HepG2 (cell line): Measurements from ENCODE around the gene HDLBP. TPM values are rescaled to one million over a fixed set of nuclear protein-coding genes. Genes with fewer than 3 reads are reported as not detected.

Experiments used
- MAF1 ChIP-seq: sonication (generic); formaldehyde crosslinking; IDR thresholded peaks from 2 replicates; pipeline ENCODE4 v1.5.0; 2020; ENCODE audit warnings: missing genetic modification reagents, borderline replicate concordance
- MEIS1 ChIP-seq: sonication (generic); formaldehyde crosslinking; IDR thresholded peaks from 2 replicates; pipeline ENCODE4 v1.9.0; 2021; ENCODE audit warnings: mild to moderate bottlenecking, missing genetic modification reagents, moderate library complexity, borderline replicate concordance
- PHF8 ChIP-seq: sonication (generic); formaldehyde crosslinking; IDR thresholded peaks from 2 replicates; pipeline ENCODE4 v1.5.0; 2020; ENCODE audit warnings: missing genetic modification reagents
- TAF1 ChIP-seq: sonication (generic); formaldehyde crosslinking; IDR thresholded peaks from 2 replicates; pipeline ENCODE4 v1.4.0; 2020; ENCODE audit warnings: missing genetic modification reagents
- ZNF263 ChIP-seq: sonication (generic); formaldehyde crosslinking; IDR thresholded peaks from 2 replicates; pipeline ENCODE4 v1.4.0; 2020; ENCODE audit warnings: missing genetic modification reagents
- polyA plus RNA-seq, 8 experiments: library from polyadenylated mRNA; depleted of rRNA in 3 of 8; stranded (reverse) in 7 of 8; unstranded in 1 of 8; fragments of >200 nt; fragmentation: Illumina TruSeq in 4 of 8; extraction: Trizol in 4 of 8; gene quantifications; 2 replicates each; pipeline versions ENCODE4 v1.2.1 to v1.2.3, GENCODE V29; 2011 to 2016; ENCODE audit warnings: low read depth in 4 of 8, missing spikeins in 1 of 8, mixed read lengths in 1 of 8; ENCODE audit not compliant: insufficient read depth in 1 of 8
- total RNA-seq, 5 experiments: library from RNA; depleted of rRNA; stranded (reverse); fragments of >200 nt; fragmentation: Illumina TruSeq; extraction: Trizol; gene quantifications; 2 replicates each; pipeline ENCODE4 v1.2.3, GENCODE V29; 2016; ENCODE audit warnings: low read depth in 1 of 5
- TF ChIP-seq, protein P1 (sequence below): sonication (generic); formaldehyde crosslinking; IDR thresholded peaks from one replicate; pipeline ENCODE4 v1.5.1; 2020; ENCODE audit warnings: mild to moderate bottlenecking, missing genetic modification reagents; ENCODE audit errors: not compliant biosample characterization
- TF ChIP-seq, protein P2 (sequence below): sonication (generic); formaldehyde crosslinking; IDR thresholded peaks from 2 replicates; pipeline ENCODE4 v1.4.0; 2020; ENCODE audit warnings: missing genetic modification reagents, borderline replicate concordance
- TF ChIP-seq, protein P3 (sequence below): sonication (generic); formaldehyde crosslinking; IDR thresholded peaks from 2 replicates; pipeline ENCODE4 v1.4.0; 2020; ENCODE audit warnings: mild to moderate bottlenecking, missing genetic modification reagents, borderline replicate concordance
- TF ChIP-seq, protein P4 (sequence below): IDR thresholded peaks from 2 replicates; pipeline ENCODE4 v1.6.1; 2016

The HDLBP gene
- total and polyA plus RNA-seq, 2 of the 13 experiments (the other 11 are each of a cell fraction or from before 2014, with no cell fraction given): 464 to 707 TPM

DNA sequence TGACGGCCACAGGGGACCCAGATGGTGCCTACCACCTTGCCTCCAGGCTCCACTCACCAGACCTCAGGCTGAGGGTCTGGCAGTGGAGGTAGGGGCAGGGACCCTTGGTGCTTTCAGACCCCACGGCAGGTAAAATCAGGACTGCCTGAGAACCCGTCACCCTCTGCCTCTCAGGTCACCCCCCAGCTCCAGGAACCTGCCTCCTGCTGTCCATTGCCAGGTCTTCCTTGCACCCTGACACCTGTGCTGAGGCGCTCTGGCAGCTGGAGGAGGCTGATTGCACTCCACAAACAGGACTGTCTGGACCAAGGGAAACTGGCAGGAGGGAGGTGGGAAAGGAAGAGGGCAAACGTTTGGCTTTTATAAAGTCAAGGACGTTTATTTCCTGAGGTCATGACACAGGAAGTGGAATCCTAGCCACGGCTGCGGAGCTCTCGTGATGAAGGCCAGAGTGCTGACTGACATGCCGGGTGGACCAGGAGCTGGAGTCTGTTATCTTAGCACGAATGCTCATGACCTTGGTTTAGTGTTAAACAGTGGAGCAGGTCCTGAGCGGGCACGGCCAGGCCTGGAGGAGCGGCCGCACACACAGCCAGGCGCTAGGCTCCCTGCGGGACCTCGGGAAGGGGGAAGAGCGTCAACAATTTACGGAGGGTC, 86.5 kb downstream of the HDLBP start (continued):
- TF ChIP-seq, protein P1, sequence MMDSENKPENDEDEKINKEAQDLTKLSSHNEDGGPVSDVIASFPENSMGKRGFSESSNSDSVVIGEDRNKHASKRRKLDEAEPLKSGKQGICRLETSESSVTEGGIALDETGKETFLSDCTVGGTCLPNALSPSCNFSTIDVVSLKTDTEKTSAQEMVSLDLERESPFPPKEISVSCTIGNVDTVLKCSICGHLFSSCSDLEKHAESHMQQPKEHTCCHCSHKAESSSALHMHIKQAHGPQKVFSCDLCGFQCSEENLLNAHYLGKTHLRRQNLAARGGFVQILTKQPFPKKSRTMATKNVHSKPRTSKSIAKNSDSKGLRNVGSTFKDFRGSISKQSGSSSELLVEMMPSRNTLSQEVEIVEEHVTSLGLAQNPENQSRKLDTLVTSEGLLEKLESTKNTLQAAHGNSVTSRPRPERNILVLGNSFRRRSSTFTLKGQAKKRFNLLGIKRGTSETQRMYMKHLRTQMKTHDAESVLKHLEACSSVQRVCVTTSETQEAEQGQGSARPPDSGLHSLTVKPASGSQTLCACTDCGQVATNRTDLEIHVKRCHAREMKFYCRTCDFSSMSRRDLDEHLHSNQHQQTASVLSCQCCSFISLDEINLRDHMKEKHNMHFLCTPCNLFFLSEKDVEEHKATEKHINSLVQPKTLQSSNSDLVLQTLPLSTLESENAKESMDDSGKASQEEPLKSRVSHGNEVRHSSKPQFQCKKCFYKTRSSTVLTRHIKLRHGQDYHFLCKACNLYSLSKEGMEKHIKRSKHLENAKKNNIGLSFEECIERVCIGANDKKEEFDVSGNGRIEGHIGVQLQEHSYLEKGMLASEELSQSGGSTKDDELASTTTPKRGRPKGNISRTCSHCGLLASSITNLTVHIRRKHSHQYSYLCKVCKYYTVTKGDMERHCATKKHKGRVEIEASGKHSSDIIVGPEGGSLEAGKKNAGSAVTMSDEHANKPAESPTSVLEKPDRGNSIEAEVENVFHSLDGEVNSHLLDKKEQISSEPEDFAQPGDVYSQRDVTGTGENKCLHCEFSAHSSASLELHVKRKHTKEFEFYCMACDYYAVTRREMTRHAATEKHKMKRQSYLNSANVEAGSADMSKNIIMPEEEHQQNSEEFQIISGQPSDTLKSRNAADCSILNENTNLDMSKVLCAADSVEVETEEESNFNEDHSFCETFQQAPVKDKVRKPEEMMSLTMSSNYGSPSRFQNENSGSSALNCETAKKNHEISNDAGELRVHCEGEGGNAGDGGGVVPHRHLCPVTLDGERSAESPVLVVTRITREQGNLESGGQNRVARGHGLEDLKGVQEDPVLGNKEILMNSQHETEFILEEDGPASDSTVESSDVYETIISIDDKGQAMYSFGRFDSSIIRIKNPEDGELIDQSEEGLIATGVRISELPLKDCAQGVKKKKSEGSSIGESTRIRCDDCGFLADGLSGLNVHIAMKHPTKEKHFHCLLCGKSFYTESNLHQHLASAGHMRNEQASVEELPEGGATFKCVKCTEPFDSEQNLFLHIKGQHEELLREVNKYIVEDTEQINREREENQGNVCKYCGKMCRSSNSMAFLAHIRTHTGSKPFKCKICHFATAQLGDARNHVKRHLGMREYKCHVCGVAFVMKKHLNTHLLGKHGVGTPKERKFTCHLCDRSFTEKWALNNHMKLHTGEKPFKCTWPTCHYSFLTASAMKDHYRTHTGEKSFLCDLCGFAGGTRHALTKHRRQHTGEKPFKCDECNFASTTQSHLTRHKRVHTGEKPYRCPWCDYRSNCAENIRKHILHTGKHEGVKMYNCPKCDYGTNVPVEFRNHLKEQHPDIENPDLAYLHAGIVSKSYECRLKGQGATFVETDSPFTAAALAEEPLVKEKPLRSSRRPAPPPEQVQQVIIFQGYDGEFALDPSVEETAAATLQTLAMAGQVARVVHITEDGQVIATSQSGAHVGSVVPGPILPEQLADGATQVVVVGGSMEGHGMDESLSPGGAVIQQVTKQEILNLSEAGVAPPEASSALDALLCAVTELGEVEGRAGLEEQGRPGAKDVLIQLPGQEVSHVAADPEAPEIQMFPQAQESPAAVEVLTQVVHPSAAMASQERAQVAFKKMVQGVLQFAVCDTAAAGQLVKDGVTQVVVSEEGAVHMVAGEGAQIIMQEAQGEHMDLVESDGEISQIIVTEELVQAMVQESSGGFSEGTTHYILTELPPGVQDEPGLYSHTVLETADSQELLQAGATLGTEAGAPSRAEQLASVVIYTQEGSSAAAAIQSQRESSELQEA: no peak
- TF ChIP-seq, protein P2, sequence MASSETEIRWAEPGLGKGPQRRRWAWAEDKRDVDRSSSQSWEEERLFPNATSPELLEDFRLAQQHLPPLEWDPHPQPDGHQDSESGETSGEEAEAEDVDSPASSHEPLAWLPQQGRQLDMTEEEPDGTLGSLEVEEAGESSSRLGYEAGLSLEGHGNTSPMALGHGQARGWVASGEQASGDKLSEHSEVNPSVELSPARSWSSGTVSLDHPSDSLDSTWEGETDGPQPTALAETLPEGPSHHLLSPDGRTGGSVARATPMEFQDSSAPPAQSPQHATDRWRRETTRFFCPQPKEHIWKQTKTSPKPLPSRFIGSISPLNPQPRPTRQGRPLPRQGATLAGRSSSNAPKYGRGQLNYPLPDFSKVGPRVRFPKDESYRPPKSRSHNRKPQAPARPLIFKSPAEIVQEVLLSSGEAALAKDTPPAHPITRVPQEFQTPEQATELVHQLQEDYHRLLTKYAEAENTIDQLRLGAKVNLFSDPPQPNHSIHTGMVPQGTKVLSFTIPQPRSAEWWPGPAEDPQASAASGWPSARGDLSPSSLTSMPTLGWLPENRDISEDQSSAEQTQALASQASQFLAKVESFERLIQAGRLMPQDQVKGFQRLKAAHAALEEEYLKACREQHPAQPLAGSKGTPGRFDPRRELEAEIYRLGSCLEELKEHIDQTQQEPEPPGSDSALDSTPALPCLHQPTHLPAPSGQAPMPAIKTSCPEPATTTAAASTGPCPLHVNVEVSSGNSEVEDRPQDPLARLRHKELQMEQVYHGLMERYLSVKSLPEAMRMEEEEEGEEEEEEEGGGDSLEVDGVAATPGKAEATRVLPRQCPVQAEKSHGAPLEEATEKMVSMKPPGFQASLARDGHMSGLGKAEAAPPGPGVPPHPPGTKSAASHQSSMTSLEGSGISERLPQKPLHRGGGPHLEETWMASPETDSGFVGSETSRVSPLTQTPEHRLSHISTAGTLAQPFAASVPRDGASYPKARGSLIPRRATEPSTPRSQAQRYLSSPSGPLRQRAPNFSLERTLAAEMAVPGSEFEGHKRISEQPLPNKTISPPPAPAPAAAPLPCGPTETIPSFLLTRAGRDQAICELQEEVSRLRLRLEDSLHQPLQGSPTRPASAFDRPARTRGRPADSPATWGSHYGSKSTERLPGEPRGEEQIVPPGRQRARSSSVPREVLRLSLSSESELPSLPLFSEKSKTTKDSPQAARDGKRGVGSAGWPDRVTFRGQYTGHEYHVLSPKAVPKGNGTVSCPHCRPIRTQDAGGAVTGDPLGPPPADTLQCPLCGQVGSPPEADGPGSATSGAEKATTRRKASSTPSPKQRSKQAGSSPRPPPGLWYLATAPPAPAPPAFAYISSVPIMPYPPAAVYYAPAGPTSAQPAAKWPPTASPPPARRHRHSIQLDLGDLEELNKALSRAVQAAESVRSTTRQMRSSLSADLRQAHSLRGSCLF (CRISPR knock-in tag): no peak
- no peak for TF ChIP-seq MEIS1 (CRISPR knock-in tag)
- TF ChIP-seq, protein P3, sequence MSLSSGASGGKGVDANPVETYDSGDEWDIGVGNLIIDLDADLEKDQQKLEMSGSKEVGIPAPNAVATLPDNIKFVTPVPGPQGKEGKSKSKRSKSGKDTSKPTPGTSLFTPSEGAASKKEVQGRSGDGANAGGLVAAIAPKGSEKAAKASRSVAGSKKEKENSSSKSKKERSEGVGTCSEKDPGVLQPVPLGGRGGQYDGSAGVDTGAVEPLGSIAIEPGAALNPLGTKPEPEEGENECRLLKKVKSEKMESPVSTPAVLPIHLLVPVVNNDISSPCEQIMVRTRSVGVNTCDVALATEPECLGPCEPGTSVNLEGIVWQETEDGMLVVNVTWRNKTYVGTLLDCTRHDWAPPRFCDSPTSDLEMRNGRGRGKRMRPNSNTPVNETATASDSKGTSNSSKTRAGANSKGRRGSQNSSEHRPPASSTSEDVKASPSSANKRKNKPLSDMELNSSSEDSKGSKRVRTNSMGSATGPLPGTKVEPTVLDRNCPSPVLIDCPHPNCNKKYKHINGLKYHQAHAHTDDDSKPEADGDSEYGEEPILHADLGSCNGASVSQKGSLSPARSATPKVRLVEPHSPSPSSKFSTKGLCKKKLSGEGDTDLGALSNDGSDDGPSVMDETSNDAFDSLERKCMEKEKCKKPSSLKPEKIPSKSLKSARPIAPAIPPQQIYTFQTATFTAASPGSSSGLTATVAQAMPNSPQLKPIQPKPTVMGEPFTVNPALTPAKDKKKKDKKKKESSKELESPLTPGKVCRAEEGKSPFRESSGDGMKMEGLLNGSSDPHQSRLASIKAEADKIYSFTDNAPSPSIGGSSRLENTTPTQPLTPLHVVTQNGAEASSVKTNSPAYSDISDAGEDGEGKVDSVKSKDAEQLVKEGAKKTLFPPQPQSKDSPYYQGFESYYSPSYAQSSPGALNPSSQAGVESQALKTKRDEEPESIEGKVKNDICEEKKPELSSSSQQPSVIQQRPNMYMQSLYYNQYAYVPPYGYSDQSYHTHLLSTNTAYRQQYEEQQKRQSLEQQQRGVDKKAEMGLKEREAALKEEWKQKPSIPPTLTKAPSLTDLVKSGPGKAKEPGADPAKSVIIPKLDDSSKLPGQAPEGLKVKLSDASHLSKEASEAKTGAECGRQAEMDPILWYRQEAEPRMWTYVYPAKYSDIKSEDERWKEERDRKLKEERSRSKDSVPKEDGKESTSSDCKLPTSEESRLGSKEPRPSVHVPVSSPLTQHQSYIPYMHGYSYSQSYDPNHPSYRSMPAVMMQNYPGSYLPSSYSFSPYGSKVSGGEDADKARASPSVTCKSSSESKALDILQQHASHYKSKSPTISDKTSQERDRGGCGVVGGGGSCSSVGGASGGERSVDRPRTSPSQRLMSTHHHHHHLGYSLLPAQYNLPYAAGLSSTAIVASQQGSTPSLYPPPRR (CRISPR knock-in tag): no peak; the same call in 1 of the 2 replicates
- no peak for TF ChIP-seq TAF1 (CRISPR knock-in tag)
- no peak for TF ChIP-seq ZNF263 (CRISPR knock-in tag)
- TF ChIP-seq MAF1 (CRISPR knock-in tag): no peak
- 0 out of 2 replicates have a peak, but pooled peaks have one; percentile 5 for TF ChIP-seq PHF8 (CRISPR knock-in tag)
- TF ChIP-seq, protein P4, sequence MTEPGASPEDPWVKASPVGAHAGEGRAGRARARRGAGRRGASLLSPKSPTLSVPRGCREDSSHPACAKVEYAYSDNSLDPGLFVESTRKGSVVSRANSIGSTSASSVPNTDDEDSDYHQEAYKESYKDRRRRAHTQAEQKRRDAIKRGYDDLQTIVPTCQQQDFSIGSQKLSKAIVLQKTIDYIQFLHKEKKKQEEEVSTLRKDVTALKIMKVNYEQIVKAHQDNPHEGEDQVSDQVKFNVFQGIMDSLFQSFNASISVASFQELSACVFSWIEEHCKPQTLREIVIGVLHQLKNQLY (CRISPR knock-in tag): no peak
